A549 (cell line): ENCODE results near the gene COX7A2L.
"Not testable (repeated sequence)": the region's sequence is repeated elsewhere in the genome, so short reads cannot be mapped to it uniquely, and the experiment has no call there.

Source experiments
- EHMT2 ChIP-seq: fragments of 200-600 bp; sonication (generic); IDR thresholded peaks from 2 replicates; pipeline ENCODE4 v1.6.1; 2016; ENCODE audit warnings: antibody characterized with exemption, low read depth, mild to moderate bottlenecking, moderate library complexity
- EP300 ChIP-seq, 2 experiments: fragments of >200 bp; sonication (Bioruptor Twin); formaldehyde crosslinking; IDR thresholded peaks; 2 replicates in 1 of 2; 3 replicates in 1 of 2; pipeline ENCODE4 v1.6.1; 2016 to 2017
- FOSL2 ChIP-seq, 2 experiments: fragments of 450-650 bp in 1 of 2; fragments of >200 bp in 1 of 2; sonication (Bioruptor Twin) in 1 of 2; formaldehyde crosslinking; IDR thresholded peaks; 2 replicates each; pipeline versions ENCODE4 v1.5.0 to v1.6.1; 2016 to 2020; ENCODE audit warnings: mild to moderate bottlenecking in 1 of 2, moderate library complexity in 1 of 2
- MAZ ChIP-seq: fragments of 150-350 bp; IDR thresholded peaks from 2 replicates; pipeline ENCODE4 v1.6.1; 2014; ENCODE audit warnings: antibody characterized with exemption, low read depth, low read length, borderline replicate concordance
- POLR2A ChIP-seq: IDR thresholded peaks from 2 replicates; pipeline ENCODE4 v1.6.1; 2012; ENCODE audit warnings: mild to moderate bottlenecking, low read length
- RCOR1 ChIP-seq: fragments of 150-350 bp; IDR thresholded peaks from 2 replicates; pipeline ENCODE4 v1.6.1; 2014; ENCODE audit warnings: antibody characterized with exemption, low read length, low read depth
- ZC3H11A ChIP-seq: fragments of 450-650 bp; IDR thresholded peaks from 2 replicates; pipeline ENCODE4 v1.6.1; 2014; ENCODE audit warnings: antibody characterized with exemption, mild to moderate bottlenecking
- TF ChIP-seq, protein P1 (sequence below): fragments of >200 bp; sonication (Bioruptor Twin); formaldehyde crosslinking; IDR thresholded peaks from 3 replicates; pipeline ENCODE4 v1.5.1; 2016
- TF ChIP-seq, protein P2 (sequence below): fragments of 150-350 bp; IDR thresholded peaks from 2 replicates; pipeline ENCODE4 v1.6.1; 2014; ENCODE audit warnings: low read depth, mild to moderate bottlenecking, low read length
- TF ChIP-seq, protein P3 (sequence below): fragments of 200-600 bp; sonication (generic); IDR thresholded peaks from 2 replicates; pipeline ENCODE4 v1.6.1; 2016; ENCODE audit warnings: antibody characterized with exemption, mild to moderate bottlenecking, moderate library complexity
- TF ChIP-seq, protein P4 (sequence below): IDR thresholded peaks from 2 replicates; pipeline ENCODE4 v1.6.1; 2012
- TF ChIP-seq, protein P5 (sequence below): fragments of 450-650 bp; IDR thresholded peaks from 2 replicates; pipeline ENCODE4 v1.6.1; 2014; ENCODE audit warnings: antibody characterized with exemption
- TF ChIP-seq, protein P6 (sequence below): fragments of >200 bp; sonication (Bioruptor Twin); formaldehyde crosslinking; IDR thresholded peaks from 3 replicates; pipeline ENCODE4 v1.6.1; 2016

DNA sequence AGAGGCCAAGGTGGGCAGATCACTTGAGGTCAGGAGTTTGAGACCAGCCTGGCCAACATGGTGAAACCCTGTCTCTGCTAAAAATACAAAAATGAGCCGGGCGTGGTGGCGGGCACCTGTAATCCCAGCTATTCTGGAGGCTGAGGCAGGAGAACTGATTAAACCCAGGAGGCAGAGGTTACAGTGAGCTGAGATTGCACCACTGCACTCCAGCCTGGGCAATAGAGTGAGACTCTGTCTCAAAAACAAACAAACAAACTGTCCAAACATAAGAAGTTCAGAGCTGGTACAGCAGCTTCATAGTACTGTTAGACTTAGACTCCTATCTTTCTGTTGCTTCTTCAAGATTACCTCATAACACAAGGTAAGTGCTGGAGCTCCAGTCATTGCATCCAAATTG lies 32.3 kb upstream of the COX7A2L start:
- TF ChIP-seq, protein P1, sequence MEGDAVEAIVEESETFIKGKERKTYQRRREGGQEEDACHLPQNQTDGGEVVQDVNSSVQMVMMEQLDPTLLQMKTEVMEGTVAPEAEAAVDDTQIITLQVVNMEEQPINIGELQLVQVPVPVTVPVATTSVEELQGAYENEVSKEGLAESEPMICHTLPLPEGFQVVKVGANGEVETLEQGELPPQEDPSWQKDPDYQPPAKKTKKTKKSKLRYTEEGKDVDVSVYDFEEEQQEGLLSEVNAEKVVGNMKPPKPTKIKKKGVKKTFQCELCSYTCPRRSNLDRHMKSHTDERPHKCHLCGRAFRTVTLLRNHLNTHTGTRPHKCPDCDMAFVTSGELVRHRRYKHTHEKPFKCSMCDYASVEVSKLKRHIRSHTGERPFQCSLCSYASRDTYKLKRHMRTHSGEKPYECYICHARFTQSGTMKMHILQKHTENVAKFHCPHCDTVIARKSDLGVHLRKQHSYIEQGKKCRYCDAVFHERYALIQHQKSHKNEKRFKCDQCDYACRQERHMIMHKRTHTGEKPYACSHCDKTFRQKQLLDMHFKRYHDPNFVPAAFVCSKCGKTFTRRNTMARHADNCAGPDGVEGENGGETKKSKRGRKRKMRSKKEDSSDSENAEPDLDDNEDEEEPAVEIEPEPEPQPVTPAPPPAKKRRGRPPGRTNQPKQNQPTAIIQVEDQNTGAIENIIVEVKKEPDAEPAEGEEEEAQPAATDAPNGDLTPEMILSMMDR, result not testable (repeated sequence)
- TF ChIP-seq RCOR1; FOSL2 (IDR thresholded peaks at IDR 0.05); FOSL2 (CRISPR knock-in tag; IDR thresholded peaks at IDR 0.05); POLR2A; MAZ; ZC3H11A; EHMT2; EP300 (IDR thresholded peaks at IDR 0.05): not testable (repeated sequence)
- TF ChIP-seq, protein P2, sequence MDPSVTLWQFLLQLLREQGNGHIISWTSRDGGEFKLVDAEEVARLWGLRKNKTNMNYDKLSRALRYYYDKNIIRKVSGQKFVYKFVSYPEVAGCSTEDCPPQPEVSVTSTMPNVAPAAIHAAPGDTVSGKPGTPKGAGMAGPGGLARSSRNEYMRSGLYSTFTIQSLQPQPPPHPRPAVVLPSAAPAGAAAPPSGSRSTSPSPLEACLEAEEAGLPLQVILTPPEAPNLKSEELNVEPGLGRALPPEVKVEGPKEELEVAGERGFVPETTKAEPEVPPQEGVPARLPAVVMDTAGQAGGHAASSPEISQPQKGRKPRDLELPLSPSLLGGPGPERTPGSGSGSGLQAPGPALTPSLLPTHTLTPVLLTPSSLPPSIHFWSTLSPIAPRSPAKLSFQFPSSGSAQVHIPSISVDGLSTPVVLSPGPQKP, result not testable (repeated sequence)
- TF ChIP-seq, protein P3, sequence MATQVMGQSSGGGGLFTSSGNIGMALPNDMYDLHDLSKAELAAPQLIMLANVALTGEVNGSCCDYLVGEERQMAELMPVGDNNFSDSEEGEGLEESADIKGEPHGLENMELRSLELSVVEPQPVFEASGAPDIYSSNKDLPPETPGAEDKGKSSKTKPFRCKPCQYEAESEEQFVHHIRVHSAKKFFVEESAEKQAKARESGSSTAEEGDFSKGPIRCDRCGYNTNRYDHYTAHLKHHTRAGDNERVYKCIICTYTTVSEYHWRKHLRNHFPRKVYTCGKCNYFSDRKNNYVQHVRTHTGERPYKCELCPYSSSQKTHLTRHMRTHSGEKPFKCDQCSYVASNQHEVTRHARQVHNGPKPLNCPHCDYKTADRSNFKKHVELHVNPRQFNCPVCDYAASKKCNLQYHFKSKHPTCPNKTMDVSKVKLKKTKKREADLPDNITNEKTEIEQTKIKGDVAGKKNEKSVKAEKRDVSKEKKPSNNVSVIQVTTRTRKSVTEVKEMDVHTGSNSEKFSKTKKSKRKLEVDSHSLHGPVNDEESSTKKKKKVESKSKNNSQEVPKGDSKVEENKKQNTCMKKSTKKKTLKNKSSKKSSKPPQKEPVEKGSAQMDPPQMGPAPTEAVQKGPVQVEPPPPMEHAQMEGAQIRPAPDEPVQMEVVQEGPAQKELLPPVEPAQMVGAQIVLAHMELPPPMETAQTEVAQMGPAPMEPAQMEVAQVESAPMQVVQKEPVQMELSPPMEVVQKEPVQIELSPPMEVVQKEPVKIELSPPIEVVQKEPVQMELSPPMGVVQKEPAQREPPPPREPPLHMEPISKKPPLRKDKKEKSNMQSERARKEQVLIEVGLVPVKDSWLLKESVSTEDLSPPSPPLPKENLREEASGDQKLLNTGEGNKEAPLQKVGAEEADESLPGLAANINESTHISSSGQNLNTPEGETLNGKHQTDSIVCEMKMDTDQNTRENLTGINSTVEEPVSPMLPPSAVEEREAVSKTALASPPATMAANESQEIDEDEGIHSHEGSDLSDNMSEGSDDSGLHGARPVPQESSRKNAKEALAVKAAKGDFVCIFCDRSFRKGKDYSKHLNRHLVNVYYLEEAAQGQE, result not testable (repeated sequence)
- TF ChIP-seq, protein P4, sequence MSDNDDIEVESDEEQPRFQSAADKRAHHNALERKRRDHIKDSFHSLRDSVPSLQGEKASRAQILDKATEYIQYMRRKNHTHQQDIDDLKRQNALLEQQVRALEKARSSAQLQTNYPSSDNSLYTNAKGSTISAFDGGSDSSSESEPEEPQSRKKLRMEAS, result not testable (repeated sequence)
- TF ChIP-seq, protein P5, sequence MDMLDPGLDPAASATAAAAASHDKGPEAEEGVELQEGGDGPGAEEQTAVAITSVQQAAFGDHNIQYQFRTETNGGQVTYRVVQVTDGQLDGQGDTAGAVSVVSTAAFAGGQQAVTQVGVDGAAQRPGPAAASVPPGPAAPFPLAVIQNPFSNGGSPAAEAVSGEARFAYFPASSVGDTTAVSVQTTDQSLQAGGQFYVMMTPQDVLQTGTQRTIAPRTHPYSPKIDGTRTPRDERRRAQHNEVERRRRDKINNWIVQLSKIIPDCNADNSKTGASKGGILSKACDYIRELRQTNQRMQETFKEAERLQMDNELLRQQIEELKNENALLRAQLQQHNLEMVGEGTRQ, result not testable (repeated sequence)
- TF ChIP-seq, protein P6, sequence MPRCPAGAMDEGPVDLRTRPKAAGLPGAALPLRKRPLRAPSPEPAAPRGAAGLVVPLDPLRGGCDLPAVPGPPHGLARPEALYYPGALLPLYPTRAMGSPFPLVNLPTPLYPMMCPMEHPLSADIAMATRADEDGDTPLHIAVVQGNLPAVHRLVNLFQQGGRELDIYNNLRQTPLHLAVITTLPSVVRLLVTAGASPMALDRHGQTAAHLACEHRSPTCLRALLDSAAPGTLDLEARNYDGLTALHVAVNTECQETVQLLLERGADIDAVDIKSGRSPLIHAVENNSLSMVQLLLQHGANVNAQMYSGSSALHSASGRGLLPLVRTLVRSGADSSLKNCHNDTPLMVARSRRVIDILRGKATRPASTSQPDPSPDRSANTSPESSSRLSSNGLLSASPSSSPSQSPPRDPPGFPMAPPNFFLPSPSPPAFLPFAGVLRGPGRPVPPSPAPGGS, result not testable (repeated sequence)
